GM21423 (cell line): ENCODE measurements around the gene FOXN3.

Experiments used
- ATAC-seq: cut with Tn5 transposase; IDR thresholded peaks from one replicate; pipeline ENCODE4 v1.9.1; 2021; ENCODE audit warnings: mild to moderate bottlenecking, moderate library complexity; ENCODE audit not compliant: unreplicated experiment

Gene FOXN3

DNA sequence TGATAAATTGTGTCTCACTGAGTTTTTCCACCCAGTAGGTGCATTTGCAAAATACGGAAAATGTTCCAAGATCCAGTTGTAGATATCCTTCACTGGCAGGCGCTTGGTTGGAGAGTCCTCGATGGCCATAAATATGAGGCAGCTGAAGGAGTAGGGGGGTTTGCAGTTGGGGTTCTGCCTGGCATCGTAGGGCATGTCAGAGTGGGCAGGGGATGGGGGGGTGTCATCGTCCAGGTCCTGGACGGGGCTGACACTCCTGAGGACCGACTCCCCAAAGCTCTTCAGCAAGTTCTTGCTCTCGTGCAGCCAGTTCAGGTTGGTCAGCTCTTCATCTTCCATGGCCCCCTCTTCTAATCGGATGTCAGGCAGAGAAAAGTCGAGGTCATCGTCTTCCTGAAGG, 5.1 kb downstream of the FOXN3 start:
- ATAC-seq, result no peak

DNA sequence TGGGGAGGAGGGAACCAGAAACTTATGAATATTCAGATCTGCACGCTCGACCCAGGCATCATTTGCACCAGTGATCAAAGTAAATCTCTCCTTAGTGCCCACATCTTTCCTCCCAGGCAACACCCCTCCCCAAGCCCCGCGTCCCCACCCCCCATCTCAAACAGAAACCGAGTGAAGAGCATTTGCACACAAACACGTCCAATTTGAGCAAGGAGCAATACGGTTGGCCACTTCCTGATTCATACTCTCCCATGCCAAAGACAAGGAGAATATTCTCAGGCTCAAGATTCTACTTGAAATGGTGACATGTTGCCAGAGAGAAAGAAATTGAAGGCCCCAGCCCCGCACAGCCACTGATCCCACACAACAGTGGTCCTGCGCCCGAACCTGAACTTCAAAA, 7.1 kb downstream of the FOXN3 start:
- ATAC-seq, result no peak

DNA sequence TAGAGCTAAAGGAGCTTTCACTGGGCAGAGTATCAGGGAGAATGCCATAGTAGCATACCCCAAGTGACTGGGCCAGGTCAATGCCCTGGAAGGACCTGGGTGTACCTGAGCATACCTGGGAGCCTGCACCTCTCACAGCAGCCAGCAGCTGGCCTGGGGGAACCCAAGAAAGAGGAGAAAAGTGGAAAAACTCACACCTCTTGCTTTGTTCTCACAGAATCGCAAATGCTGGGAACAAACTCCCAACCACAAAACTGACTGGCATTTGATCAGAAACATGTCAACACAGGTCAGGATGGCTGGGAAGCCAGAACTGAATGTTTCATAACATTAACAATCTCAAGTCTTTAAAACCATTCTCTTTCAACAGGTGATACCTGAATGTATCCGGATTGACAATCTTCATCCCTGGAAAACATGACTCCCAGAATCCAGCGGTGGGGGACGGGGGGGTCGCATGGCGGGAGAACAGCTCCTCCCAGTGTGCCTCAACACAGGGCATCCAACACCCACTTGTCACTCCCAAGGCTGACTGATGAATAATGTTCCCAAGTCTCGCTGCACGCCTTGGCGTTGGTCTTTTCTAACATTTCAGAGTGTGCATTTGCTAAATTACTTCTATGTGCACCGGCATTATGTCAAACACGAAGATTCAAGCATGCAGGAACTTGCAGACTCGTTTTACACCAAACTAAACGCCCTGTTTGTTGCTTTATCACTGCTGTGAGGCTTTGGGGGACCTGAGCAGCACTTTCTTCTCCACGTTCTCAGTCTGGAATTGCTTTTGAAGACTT, 7.9 kb downstream of the FOXN3 start:
- no peak for ATAC-seq

DNA sequence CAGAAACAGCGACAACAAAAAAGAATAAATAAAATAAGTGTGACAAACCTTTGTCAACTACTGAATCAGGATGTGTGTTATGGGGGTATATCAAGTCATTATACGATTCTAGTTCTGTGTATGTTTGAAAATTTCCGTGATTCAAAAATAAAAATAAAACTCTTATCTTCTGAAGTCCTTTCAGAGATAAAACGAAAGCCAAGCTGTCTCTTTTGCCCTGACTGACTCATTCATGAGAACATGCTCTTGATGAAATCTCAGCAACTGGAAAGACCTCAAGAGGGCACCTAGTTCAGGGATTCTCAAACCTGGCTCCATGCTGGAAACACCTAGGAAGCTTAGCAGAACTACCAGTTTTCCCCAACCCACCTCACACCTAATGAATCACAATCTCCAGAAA, 9.2 kb downstream of the FOXN3 start:
- no peak for ATAC-seq

DNA sequence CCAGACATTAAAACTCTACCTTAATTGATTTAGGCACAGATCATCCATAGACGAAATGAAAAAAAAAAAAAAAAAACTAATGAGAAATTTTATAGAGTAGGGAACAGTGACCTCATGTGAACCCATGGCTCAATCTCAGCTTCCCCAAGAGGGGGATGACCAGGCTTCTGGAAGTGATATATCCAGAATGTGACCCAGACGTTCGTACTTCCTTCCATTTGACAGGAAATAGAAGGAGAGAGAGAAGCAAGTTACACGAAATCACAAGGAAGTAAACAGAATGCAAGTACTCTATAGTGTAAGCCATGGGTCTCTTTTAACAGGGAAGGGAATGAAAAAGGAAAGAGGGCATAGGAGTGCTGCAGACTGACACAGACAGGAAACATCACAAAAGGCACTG, 10.1 kb downstream of the FOXN3 start:
- ATAC-seq, result no peak

DNA sequence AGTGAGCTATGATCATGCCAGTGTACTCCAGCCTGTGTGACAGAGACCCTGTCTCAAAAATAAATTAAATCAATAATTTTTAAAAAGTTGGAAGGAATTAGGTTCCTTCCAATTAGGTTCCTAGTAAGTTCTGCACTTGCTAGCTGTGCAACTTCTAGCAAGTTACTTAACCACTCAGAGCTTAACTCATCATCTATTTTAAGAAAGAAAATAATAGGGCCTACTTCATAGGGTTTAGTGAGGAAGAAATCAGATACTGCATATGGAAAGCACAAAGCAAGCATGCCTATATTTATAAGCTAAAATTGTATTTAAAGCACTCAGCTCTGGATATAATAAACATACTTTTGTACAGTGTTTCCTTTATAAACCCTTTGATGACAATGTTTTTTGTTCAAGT, 10.7 kb downstream of the FOXN3 start:
- no peak for ATAC-seq

DNA sequence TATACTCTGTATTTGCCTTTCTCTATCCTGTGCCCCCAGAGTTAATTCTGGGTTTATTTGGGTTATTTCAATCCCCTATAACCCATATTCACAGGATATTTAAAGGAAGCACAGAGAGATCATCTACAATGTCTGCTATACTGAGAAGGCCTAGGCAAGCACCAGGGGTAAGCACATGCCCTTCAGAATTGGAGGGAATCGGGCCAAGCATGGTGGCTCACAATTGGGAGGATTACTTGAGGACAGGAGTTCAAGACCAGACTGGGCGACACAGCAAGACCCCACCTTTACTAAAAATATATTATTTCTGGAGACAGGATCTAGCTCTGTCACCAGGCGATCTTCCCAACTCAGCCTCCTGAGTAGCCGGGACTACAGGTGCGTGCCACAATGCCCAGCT, 11.3 kb downstream of the FOXN3 start:
- ATAC-seq, result no peak

DNA sequence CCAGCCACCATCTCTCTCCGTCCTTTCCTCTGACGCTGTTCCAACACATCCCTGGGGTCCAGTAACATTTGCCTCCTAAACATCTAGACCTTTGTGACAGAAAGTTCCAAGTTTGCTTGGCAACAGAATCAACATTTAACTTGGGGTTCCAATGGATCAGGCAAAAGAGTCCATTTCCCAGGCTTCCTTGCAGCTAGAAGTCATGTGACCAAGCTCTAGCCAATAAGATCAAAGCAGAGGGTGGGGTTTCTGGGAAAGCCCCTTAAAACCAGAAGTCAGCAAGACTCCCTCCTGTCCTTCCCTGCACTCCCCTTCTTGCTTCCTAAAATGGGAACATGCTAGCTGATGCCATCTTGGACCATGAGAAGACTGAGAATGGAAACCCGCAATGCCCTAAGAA, 14.7 kb downstream of the FOXN3 start:
- no peak for ATAC-seq

DNA sequence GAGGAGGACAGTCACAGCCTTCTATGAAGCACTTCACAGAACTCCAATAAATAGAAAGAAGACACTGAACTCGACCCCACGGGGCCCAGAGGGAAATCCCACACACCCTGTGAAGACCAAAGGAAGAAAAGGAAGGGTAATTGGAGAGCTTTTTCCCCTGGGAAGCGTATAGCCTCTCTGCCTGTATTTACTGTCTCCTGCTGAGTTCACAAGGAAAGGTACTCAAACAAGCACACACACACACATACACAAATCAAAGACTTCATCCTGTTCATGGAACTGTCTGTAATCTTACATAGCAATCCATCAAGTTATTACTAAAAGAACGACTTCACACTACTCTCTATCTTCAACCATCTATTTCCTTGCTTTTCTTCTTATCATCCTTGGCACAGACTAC, 15.3 kb downstream of the FOXN3 start:
- no peak for ATAC-seq

DNA sequence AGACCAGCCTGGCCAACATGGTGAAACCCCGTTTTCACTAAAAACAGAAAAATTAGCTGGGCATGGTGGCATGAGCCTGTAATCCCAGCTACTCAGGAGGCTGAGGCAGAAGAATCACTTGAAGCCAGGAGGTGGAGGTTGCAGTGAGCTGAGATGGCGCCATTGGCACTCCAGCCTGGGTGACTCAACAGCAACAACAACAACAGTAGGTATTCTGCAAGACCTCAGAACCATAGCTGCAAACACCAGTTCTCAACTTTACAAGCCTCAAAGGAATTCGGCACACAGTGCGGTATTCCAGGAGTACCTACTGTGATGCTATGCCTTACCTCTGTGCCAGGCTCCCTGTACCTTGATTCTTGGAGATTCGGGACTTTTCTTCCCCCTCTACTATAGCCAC, 15.8 kb downstream of the FOXN3 start:
- ATAC-seq, result no peak

DNA sequence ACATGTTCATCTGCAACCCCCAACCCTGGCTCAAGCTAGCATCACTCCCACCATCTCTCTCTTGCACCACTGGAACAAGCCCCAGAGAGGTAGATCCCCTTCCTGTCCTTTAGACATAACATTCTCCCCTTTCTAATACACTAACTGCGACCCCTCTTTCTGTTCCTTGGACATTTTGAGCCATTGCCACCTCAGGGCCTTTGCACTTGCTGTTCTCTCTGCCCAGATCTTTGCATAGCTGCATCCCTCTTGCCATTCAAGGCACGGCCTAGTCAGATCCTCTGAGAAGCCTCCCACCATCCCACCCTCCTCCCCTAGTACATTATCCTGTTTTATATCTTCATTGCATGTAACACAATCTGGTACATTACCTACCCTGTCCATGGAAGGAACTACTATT, 16.5 kb downstream of the FOXN3 start:
- no peak for ATAC-seq

DNA sequence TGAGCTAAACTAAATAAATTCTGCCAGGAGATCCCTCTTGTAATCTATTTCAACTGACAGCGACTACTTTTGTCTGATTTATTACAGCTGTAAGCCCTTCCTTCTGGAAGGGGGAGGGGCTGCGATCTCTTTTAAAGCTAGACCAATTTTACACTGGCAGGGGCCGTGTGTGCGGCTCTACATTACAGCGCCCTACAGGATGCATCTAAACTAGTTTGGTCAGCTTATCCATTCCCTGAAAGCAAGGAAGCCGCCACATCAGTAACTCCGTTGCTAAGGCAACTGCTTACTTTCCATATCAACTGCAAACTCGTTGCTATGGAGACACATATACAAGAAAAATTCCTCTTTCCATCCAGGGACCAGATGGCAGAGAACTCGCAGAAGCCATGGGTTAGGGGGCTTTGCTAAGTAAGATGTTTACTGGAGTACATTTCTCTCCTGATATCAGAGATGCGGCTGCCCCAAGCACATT, 17.4 kb downstream of the FOXN3 start:
- ATAC-seq, result no peak

DNA sequence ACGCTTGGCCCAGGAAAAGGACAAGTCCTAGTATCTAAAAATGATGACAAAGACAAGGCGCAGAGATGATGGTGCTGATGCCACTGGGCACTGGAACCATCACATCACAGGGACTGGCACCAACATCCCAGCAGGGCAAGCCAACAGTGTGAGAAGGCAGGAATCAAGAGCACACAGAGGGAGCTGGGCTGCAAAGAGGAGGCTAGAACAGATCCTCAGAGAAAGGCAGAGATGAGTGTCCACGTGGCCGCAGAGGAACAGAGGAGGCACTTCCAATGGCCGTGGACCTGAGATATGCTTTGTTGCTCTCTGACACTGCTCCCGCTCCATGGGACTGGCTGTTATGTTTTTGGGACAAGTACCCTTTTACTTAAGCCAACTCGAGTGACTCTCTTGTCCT, 17.9 kb downstream of the FOXN3 start:
- ATAC-seq, result no peak

DNA sequence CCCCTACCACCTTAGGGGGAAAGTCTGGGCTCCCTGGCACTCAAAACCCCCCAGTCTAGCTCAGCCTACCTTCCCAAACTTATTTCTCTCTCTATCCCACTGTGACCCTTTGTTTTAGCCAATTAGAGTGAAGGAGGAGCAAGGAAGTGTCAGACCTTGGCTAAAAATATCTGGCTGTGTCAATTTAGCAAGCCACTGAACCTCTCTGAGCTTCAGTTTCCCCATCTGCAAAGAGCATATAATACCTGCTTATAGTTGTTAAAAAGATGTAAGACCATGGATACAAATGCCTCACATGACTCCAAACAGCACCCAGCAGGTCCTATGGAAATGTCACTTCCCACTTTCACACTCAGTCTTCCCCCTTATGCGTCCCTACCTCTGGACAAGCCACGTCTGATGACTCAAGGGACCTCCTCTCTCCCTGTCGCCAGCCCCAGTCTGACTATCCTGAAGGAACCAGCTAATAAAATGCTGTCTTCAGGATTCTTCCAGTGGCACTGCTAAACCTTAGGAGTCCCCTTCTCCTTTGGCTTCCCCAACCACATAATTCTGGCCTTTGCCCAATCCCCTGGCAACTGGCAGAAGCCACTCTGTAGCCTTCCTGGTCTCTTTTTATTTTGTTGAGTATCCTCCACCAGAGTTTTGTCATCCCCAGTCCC, 19.3 kb downstream of the FOXN3 start:
- no peak for ATAC-seq

DNA sequence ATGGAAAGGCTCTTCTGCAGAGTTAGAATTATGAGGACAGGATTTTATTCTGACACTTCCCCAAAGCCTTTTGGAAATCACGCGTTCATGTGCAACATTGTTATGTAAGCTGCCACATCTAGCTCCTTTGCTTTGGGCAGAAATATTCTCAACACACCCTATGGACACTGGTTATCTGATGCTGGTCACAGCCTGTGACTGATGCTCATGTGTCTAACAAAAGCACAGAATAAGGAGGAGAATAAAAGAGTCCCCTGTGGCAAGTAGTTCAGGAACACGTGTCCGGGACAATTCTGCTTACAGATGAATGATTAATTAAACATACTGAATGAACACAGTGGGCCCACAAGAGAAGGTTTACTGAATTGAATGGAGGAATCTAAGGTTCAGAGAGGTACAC, 22.1 kb downstream of the FOXN3 start:
- no peak for ATAC-seq

DNA sequence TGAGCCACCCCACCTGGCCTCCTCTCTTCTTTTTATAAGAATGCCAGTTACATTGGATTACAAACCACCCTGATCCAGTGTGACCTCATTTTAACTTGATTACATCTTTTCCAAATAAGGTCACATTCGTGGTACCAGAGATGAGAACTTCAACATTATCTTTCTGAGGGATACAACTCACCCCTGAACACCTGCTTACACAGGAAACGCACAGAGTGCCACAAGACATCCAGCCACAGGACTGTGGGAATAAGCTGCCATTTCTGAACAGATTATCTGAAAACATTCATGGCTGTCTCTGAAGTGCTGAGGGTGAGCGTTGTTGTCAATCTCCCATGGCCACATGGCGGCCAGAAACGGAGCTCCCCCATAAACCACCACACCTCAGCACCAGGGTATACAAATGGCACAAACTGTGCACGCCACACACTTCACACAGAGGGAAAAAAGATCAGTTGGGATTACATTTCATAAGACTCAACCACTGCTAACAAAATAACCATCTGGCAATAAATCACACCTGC, 23.7 kb downstream of the FOXN3 start:
- ATAC-seq, result no peak

DNA sequence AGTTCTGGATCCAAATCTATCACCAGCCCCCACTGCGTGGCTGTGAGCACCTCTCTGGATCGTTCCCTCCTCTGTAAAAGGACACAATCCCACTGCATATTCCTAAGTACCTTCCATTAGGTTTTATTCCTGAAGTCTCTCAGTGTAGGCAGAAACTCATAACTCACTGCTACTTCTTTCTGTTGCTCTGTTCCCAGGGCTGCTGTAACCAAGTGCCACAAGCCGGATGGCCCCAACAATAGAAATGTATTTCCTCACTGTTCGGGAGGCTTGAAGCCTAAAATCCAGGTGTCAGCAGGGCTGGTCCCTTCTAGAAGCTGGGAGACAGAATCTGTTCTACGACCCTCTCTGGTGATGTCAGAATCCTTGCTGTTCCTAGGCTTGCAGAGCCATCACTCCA, 24.9 kb downstream of the FOXN3 start:
- no peak for ATAC-seq

DNA sequence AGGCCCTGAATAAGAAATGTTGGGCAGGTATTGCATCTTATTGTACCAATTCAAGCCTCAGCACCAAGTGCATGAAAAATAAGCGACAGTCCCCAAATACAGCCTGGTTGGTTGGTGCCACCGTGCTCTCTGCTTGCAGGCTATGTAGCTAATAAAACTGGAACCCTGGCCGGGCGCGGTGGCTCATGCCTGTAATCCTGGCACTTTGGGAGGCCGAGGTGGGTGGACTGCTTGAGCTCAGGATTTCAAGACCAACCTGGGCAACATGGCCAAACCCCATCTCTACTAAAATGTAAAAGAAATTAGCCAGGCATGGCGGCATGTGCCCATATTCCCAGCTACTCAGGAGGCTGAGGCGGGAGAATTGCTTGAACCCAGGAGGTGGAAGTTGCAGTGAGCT, 25.5 kb downstream of the FOXN3 start:
- ATAC-seq, result no peak

DNA sequence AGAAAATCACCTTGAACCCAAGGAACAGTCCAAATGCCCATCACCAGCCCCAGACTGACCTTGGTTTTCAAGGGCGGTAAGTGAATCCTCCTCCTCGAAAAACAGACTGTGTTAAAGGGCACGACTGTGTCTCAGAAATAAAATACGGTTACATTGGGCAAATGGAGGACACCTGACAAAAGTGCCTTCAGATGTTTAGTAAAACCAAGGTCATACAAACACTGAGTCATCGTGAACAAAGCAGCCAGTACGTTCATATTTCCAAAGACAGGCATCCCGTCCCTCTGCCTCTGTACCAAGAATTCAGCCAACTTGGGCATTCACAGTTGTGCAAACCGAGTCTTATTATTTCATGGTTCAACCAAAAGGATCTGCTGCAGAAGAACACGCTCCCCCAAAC, 25.9 kb downstream of the FOXN3 start:
- ATAC-seq, result no peak

DNA sequence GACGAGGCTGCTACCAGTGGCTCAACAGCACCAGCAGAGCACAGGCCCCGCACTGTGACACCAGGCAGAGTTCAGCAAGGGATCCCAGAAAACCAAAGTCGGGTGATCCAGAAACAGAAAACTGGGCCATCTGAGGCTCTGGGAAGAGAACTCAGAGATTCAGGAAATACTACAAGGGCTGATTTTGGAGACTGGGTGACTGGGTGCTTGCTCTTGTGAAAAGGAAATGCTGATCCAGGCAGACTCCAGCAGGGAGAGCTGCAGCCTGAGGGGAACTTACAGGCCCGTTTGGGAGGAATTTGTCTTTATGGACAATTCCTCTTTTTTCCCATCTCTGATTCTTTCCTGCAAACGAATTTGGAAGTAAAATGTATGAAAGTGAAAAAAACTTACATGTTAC, 28.2 kb downstream of the FOXN3 start:
- no peak for ATAC-seq

DNA sequence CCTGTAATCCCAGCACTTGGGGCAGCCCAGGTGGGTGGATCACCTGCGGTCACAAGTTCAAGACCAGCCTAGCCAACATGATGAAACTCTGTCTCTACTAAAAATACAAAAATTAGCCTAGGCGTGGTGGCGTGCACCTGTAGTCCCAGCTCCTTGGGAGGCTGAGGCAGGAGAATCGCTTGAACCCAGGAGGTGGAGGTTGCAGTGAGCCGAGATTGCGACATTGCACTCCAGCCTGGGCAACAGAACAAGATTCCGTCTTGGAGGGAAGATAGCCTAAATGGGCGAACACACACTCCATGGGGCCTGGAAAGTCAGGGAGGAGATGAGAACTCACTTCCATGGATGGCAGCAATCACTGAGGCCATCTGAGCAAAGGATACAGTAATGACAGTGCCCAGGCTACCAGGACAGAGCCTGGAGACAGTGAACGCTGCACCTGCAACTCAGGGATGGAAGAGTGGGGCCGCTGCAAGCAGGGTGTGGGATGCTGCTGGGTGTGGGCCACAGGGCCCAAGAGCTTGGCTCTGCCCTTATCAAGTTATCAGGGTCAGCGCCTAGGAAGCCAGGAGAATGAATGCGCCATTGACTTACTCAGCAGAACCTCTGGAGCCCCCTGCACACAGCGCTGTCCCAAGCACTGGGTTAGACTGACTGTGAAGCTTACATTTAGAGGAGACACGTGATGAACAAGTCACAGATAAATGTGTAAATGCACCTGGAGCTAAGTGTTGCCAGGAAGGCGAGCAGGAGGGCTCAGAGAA, 28.9 kb downstream of the FOXN3 start:
- ATAC-seq, result no peak
